Measurements from ENCODE around the gene RNASEH2B. TPM values are rescaled to one million over a fixed set of nuclear protein-coding genes. Genes with fewer than 3 reads are reported as not detected.

Gene RNASEH2B
- polyA plus RNA-seq (ENCODE audit: insufficient read length): 64.7 TPM
- long read RNA-seq, donor 1, full-length matches to known transcripts: 17 of 17 reads
- long read RNA-seq, donor 1, partial matches to known transcripts: 0 of 17 reads
- long read RNA-seq, donor 1, other reads (novel, unspliced or antisense): 0 of 17 reads
- long read RNA-seq, donor 2, full-length matches to known transcripts: 12 of 12 reads
- long read RNA-seq, donor 2, partial matches to known transcripts: 0 of 12 reads
- long read RNA-seq, donor 2, other reads (novel, unspliced or antisense): 0 of 12 reads
- long read RNA-seq, donor 3, transcript RNASEH2B-201 (11 exons, 1,629 nt): major isoform, 6 of 7 reads
- long read RNA-seq, donor 3, partial matches to known transcripts: 0 of 7 reads
- long read RNA-seq, donor 3, other reads (novel, unspliced or antisense): 0 of 7 reads
- long read RNA-seq, donor 4, partial matches to known transcripts: 0 of 1 reads
- long read RNA-seq, donor 4, other reads (novel, unspliced or antisense): 0 of 1 reads
- long read RNA-seq, donor 5, full-length matches to known transcripts: 29 of 29 reads
- long read RNA-seq, donor 5, partial matches to known transcripts: 0 of 29 reads
- long read RNA-seq, donor 5, other reads (novel, unspliced or antisense): 0 of 29 reads
- long read RNA-seq, donor 6, transcript RNASEH2B-208 (10 exons, 3,410 nt): minor isoform, 6 of 17 reads
- long read RNA-seq, donor 6, transcript RNASEH2B-201 (11 exons, 1,629 nt): major isoform, 11 of 17 reads
- long read RNA-seq, donor 6, partial matches to known transcripts: 0 of 17 reads
- long read RNA-seq, donor 6, other reads (novel, unspliced or antisense): 0 of 17 reads
- long read RNA-seq, donor 7, full-length matches to known transcripts: 18 of 18 reads
- long read RNA-seq, donor 7, partial matches to known transcripts: 0 of 18 reads
- long read RNA-seq, donor 7, other reads (novel, unspliced or antisense): 0 of 18 reads
- long read RNA-seq, donor 8, full-length matches to known transcripts: 14 of 14 reads
- long read RNA-seq, donor 8, partial matches to known transcripts: 0 of 14 reads
- long read RNA-seq, donor 8, other reads (novel, unspliced or antisense): 0 of 14 reads

GRCh38 chr13:50909605-50910484, at the start of gene RNASEH2B:
Gene RNASEH2B (plus strand): TSS chr13:50909791. CDS start chr13:50910077, 286 bp downstream.
- DNase-seq: peak; percentile 60

- no peak for DNase-seq
Measured at GRCh38 chr13:50864492-50864891, 45.1 kb upstream of the RNASEH2B start.

- DNase-seq: no peak
Measured at GRCh38 chr13:50866817-50867636, 42.6 kb upstream of the RNASEH2B start.

GRCh38 chr13:50867637-50867945, 42.0 kb upstream of the RNASEH2B start:
- no peak for DNase-seq

GRCh38 chr13:50871405-50871804, 38.2 kb upstream of the RNASEH2B start:
- no peak for DNase-seq

GRCh38 chr13:50873467-50873866, 36.1 kb upstream of the RNASEH2B start:
- DNase-seq: no peak

- no peak for DNase-seq
Measured at GRCh38 chr13:50873991-50874390, 35.6 kb upstream of the RNASEH2B start.

GRCh38 chr13:50882816-50883435, 26.7 kb upstream of the RNASEH2B start:
- no peak for DNase-seq

- DNase-seq: no peak
Measured at GRCh38 chr13:50883728-50884127, 25.9 kb upstream of the RNASEH2B start.

- DNase-seq: no peak
Measured at GRCh38 chr13:50884265-50884664, 25.3 kb upstream of the RNASEH2B start.

GRCh38 chr13:50887151-50887550, 22.4 kb upstream of the RNASEH2B start:
- no peak for DNase-seq

GRCh38 chr13:50888362-50888761, 21.2 kb upstream of the RNASEH2B start:
- no peak for DNase-seq

- DNase-seq: no peak
Measured at GRCh38 chr13:50889317-50889716, 20.3 kb upstream of the RNASEH2B start.

- no peak for DNase-seq
Measured at GRCh38 chr13:50891206-50891605, 18.4 kb upstream of the RNASEH2B start.

- no peak for DNase-seq
Measured at GRCh38 chr13:50892210-50892944, 17.2 kb upstream of the RNASEH2B start.

- peak; percentile 57 for DNase-seq
Measured at GRCh38 chr13:50893211-50893852, 16.3 kb upstream of the RNASEH2B start.

- DNase-seq: no peak
Measured at GRCh38 chr13:50894012-50894411, 15.6 kb upstream of the RNASEH2B start.

GRCh38 chr13:50894504-50894903, 15.1 kb upstream of the RNASEH2B start:
- no peak for DNase-seq

GRCh38 chr13:50898338-50898737, 11.3 kb upstream of the RNASEH2B start:
- DNase-seq: no peak

Data from left kidney (tissue), 8 donors.